ENCODE data around the gene FBXL19. TPM values are rescaled to one million over a fixed set of nuclear protein-coding genes. Genes with fewer than 3 reads are reported as not detected.

Gene FBXL19
- total RNA-seq, 1 donor, result 5.4 TPM

DNA sequence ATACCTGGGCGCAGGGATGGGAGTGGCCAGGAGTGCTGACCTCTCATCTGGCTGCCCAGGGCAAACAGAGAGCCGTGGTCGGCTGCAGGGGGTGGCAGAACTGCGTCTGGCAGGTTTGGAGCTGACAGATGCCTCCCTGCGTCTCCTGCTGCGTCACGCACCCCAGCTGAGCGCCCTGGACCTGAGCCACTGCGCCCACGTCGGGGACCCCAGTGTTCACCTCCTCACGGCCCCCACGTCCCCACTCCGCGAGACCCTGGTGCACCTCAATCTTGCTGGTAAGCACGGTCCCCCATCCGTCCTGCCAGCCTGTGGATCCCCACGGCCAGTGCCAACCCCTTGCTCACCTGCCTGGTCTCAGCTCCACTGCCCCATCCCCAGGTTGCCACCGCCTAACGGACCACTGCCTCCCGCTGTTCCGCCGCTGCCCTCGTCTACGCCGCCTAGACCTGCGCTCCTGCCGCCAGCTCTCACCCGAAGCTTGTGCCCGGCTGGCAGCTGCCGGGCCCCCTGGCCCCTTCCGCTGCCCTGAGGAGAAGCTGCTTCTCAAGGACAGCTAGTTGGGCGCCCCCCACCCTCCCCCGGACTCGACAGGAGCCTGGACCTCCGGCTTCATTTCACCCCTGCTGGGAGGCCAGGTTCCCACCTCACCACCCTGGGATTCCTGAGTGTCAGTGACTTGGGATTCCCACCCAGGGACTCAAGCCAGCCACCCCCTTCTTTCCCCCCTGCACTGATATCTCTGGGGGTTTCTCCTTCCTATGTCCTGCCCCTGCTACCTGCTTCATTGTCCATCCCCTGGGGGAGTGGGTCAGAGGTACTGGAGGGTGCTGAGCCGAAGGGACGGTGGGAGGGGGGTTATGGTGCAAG lies 23.5 kb downstream of the FBXL19 start:
- Histone ChIP-seq H3K9me3 (ENCODE audit: low read depth, low read length) (no peaks in the 10 kb centered on the region), H3K4me1 (ENCODE audit: insufficient read depth, low read length) (peaks cover 38% of the 10 kb centered on the region), H3K4me3 (ENCODE audit: low read length) (no peak overlapping the region), H3K27me3 (ENCODE audit: insufficient read depth, low read length) (no peaks in the 10 kb centered on the region)

- no peaks in the 10 kb centered on the region for H3K9me3 ChIP-seq (ENCODE audit: low read depth, low read length)
- H3K27me3 ChIP-seq (ENCODE audit: insufficient read depth, low read length), result no peaks in the 10 kb centered on the region
- H3K4me3 ChIP-seq (ENCODE audit: low read length), result no peak overlapping the region
- peaks cover 32% of the 10 kb centered on the region for H3K4me1 ChIP-seq (ENCODE audit: insufficient read depth, low read length)
Measured at GRCh38 chr16:30947541-30947858, 24.1 kb downstream of the FBXL19 start.

DNA sequence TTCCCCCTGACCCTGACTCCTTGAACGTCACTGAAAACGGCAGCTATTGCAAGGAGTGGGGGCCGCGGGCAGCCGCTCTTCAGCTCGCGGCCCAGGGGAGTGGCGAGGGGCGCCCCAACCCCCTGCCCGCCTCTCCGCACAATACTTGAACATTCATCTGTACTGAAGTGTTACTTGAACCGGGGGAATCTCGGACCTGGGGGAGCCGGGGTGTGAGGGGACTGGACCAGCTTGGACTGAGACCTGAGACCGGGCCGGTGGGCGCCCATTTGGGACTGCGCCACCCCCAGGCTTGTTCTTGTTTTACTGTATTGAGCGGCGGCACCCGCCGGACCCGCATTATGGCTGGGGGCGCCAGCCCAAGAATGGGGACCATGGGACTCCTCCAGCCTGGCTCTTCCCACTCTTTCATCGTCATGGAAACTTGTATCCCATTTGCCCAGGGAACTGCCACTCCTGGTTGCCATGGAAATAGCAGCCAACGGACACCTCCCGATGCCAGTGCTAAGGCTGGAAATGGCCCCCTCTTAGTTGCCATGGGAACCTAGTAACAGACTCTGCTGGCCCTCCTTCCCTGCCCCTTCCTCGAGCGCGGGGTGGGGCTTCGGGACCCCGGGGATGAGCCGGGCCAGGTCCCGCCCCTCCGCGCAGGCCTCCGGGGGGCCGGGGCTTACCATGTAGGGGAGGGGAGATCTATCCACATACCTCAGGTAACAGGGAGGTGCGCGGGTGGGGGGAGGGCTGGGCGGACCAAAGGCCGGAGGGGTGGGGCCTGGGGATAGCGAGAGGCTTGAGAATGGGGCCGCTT lies 24.7 kb downstream of the FBXL19 start:
- H3K9me3 ChIP-seq (ENCODE audit: low read depth, low read length), result no peaks in the 10 kb centered on the region
- no peaks in the 10 kb centered on the region for H3K27me3 ChIP-seq (ENCODE audit: insufficient read depth, low read length)
- peak overlapping the region; percentile 69 for H3K4me3 ChIP-seq (ENCODE audit: low read length)
- peaks cover 27% of the 10 kb centered on the region for H3K4me1 ChIP-seq (ENCODE audit: insufficient read depth, low read length)

GRCh38 chr16:30948667-30949649 lies 25.6 kb downstream of the FBXL19 start, which contains the start of gene ORAI3:
Gene ORAI3, plus strand, starts transcription at chr16:30949068. Its CDS starts 222 bp downstream, at chr16:30949290.
- H3K9me3 ChIP-seq (ENCODE audit: low read depth, low read length), result no peaks in the 10 kb centered on the region
- peak within 1 kb of the TSS; percentile 69 for H3K4me3 ChIP-seq (ENCODE audit: low read length)
- no peaks in the 10 kb centered on the region for H3K27me3 ChIP-seq (ENCODE audit: insufficient read depth, low read length)
- peaks cover 27% of the 10 kb centered on the region for H3K4me1 ChIP-seq (ENCODE audit: insufficient read depth, low read length)

- peak overlapping the region; percentile 69 for H3K4me3 ChIP-seq (ENCODE audit: low read length)
- peaks cover 27% of the 10 kb centered on the region for H3K4me1 ChIP-seq (ENCODE audit: insufficient read depth, low read length)
- no peaks in the 10 kb centered on the region for H3K9me3 ChIP-seq (ENCODE audit: low read depth, low read length)
- no peaks in the 10 kb centered on the region for H3K27me3 ChIP-seq (ENCODE audit: insufficient read depth, low read length)
Measured at GRCh38 chr16:30949650-30950515, 26.5 kb downstream of the FBXL19 start.

DNA sequence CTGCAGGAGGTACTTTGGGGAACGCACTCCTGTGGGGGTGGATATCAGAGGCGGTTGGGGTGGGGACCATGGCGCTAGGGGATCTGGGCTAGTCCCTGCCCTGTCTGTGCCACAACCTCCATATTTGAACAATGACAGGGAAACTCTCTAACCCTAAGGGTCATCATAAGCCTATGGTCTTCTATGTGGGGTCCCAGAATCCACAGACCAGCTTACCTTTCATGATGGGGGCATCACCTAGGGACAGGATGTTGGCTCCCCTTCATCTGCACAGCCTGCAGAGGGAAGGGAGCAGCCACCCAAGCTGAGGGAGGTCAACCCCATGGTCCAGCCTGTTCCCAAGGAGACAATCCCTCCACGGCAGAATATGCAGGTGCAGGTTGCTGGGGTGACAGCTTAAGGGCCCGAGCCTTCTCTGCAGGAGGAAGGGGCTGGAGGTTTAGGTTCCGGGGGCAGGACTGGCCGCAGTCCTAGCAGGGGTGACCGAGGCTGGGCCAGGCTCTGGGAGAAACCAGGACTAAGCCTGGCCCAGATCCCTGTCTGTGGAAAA lies 27.2 kb downstream of the FBXL19 start:
- Histone ChIP-seq H3K27me3 (ENCODE audit: insufficient read depth, low read length) (no peaks in the 10 kb centered on the region), H3K4me1 (ENCODE audit: insufficient read depth, low read length) (peaks cover 27% of the 10 kb centered on the region), H3K4me3 (ENCODE audit: low read length) (peak overlapping the region; percentile 69), H3K9me3 (ENCODE audit: low read depth, low read length) (no peaks in the 10 kb centered on the region)

- H3K4me3 ChIP-seq (ENCODE audit: low read length), result no peak overlapping the region
- H3K4me1 ChIP-seq (ENCODE audit: insufficient read depth, low read length), result peaks cover 27% of the 10 kb centered on the region
- no peaks in the 10 kb centered on the region for H3K9me3 ChIP-seq (ENCODE audit: low read depth, low read length)
- no peaks in the 10 kb centered on the region for H3K27me3 ChIP-seq (ENCODE audit: insufficient read depth, low read length)
Measured at GRCh38 chr16:30951193-30951592, 27.8 kb downstream of the FBXL19 start.

GRCh38 chr16:30951750-30952149 lies 28.4 kb downstream of the FBXL19 start:
- no peaks in the 10 kb centered on the region for H3K27me3 ChIP-seq (ENCODE audit: insufficient read depth, low read length)
- H3K9me3 ChIP-seq (ENCODE audit: low read depth, low read length), result no peaks in the 10 kb centered on the region

GRCh38 chr16:30953111-30953510 lies 29.7 kb downstream of the FBXL19 start:
- H3K27me3 ChIP-seq (ENCODE audit: insufficient read depth, low read length), result no peaks in the 10 kb centered on the region
- H3K9me3 ChIP-seq (ENCODE audit: low read depth, low read length), result no peaks in the 10 kb centered on the region
- no peak overlapping the region for H3K4me3 ChIP-seq (ENCODE audit: low read length)
- H3K4me1 ChIP-seq (ENCODE audit: insufficient read depth, low read length), result peaks cover 31% of the 10 kb centered on the region

More at GRCh38 chr16:30951750-30952149, 28.4 kb downstream of the FBXL19 start:
- Histone ChIP-seq H3K4me1 (ENCODE audit: insufficient read depth, low read length) (peaks cover 30% of the 10 kb centered on the region), H3K4me3 (ENCODE audit: low read length) (no peak overlapping the region)

GRCh38 chr16:30953511-30954124 lies 30.2 kb downstream of the FBXL19 start:
- Histone ChIP-seq H3K4me1 (ENCODE audit: insufficient read depth, low read length) (peaks cover 31% of the 10 kb centered on the region), H3K27me3 (ENCODE audit: insufficient read depth, low read length) (no peaks in the 10 kb centered on the region), H3K4me3 (ENCODE audit: low read length) (no peak overlapping the region)

GRCh38 chr16:30954993-30955392 lies 31.6 kb downstream of the FBXL19 start:
- Histone ChIP-seq H3K4me1 (ENCODE audit: insufficient read depth, low read length) (peaks cover 35% of the 10 kb centered on the region), H3K9me3 (ENCODE audit: low read depth, low read length) (no peaks in the 10 kb centered on the region), H3K4me3 (ENCODE audit: low read length) (no peak overlapping the region), H3K27me3 (ENCODE audit: insufficient read depth, low read length) (no peaks in the 10 kb centered on the region)

More at GRCh38 chr16:30953511-30954124, 30.2 kb downstream of the FBXL19 start:
- H3K9me3 ChIP-seq (ENCODE audit: low read depth, low read length), result no peaks in the 10 kb centered on the region

GRCh38 chr16:30956601-30957455 lies 33.5 kb downstream of the FBXL19 start:
- Histone ChIP-seq H3K4me1 (ENCODE audit: insufficient read depth, low read length) (peaks cover 19% of the 10 kb centered on the region), H3K9me3 (ENCODE audit: low read depth, low read length) (no peaks in the 10 kb centered on the region), H3K27me3 (ENCODE audit: insufficient read depth, low read length) (no peaks in the 10 kb centered on the region), H3K4me3 (ENCODE audit: low read length) (peak overlapping the region; percentile 92)
